ENCODE results near the gene SAFB. TPM values are rescaled to one million over a fixed set of nuclear protein-coding genes. Genes with fewer than 3 reads are reported as not detected.

SAFB gene
- polyA plus RNA-seq (2013, experiment 1 of 2; ENCODE audit: insufficient read length), result 70.7 TPM
- 52.2 TPM for polyA plus RNA-seq (2013, experiment 2 of 2; ENCODE audit: insufficient read length)

GRCh38 chr19:5622465-5623396 is at the start of gene SAFB, which contains the start of gene SAFB2:
TSS of gene SAFB (plus strand) at chr19:5623083. CDS start at chr19:5623206, 123 bp downstream.
TSS of gene SAFB2 (minus strand) at chr19:5622776. CDS start at chr19:5622715, 61 bp downstream.
- peak; percentile 99 for DNase-seq

- DNase-seq, result no peak
These were observed 47.3 kb upstream of the SAFB start for GRCh38 chr19:5575590-5575989.

GRCh38 chr19:5578097-5578846 is 44.6 kb upstream of the SAFB start:
- peak; percentile 43 for DNase-seq

- no peak for DNase-seq
These were observed 43.6 kb upstream of the SAFB start for GRCh38 chr19:5579286-5579685.

- no peak for DNase-seq
These were observed 43.2 kb upstream of the SAFB start for GRCh38 chr19:5579697-5580096.

- DNase-seq, result no peak
These were observed 42.7 kb upstream of the SAFB start for GRCh38 chr19:5580161-5580571.

GRCh38 chr19:5585461-5586299 is 37.2 kb upstream of the SAFB start:
- no peak for DNase-seq

- DNase-seq, result no peak
These were observed 36.4 kb upstream of the SAFB start for GRCh38 chr19:5586300-5587070.

GRCh38 chr19:5587071-5587455 is 35.8 kb upstream of the SAFB start:
- no peak for DNase-seq

- DNase-seq, result no peak
These were observed 35.2 kb upstream of the SAFB start for GRCh38 chr19:5587661-5588060.

- no peak for DNase-seq
These were observed 34.4 kb upstream of the SAFB start for GRCh38 chr19:5588441-5588840.

GRCh38 chr19:5588906-5589676 is 33.8 kb upstream of the SAFB start:
- DNase-seq, result no peak

- no peak for DNase-seq
These were observed 32.6 kb upstream of the SAFB start for GRCh38 chr19:5590151-5590864.

GRCh38 chr19:5590865-5591154 is 32.1 kb upstream of the SAFB start:
- no peak for DNase-seq

- DNase-seq, result no peak
These were observed 31.4 kb upstream of the SAFB start for GRCh38 chr19:5591476-5591875.

GRCh38 chr19:5592531-5593342 is 30.1 kb upstream of the SAFB start:
- no peak for DNase-seq

GRCh38 chr19:5593343-5594255 is 29.3 kb upstream of the SAFB start:
- no peak for DNase-seq

- DNase-seq, result no peak
These were observed 28.3 kb upstream of the SAFB start for GRCh38 chr19:5594521-5594950.
